Measurements from ENCODE around the gene DDI2.
"Not testable (repeated sequence)": the region's sequence is repeated elsewhere in the genome, so short reads cannot be mapped to it uniquely, and the experiment has no call there.

The DDI2 gene

DNA sequence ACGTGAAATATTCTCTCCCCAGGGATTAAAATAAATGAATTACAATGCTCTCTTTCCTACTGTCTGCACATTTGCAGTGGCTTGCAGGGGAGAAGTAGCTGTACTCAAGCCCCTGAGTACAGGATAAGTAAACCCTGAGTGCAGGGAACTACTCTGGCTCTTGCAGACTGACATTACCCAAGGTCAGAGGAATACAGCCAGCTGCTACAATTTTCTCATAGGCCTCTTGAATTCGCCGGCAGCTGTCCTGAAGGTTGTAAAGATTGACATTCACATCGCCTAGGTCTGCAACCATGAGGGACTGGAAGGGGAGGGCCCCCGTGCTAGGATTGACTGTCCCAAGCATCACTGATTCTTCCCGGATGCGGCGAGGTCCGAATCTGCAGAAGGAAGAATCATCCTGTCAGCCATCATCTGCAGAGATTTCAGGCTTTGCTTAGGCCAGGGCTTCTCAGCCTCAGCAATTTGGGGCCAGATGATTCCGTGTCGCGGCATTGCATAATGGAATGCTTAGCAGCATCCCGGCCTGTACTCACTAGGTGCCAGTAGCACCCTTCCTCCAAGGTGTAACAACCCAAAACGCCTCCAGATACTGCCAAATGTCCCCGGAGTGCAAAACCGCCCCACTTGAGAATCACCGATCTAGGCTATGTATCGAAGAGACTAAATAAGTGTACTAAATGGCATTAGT is 34.1 kb upstream of the DDI2 start:
- H3K9me3 ChIP-seq (ENCODE audit: control insufficient read depth in 1 of 2, low read length in 2 of 2): no peaks in the 10 kb centered on the region
- H3K4me1 ChIP-seq (ENCODE audit: control insufficient read depth in 1 of 2, insufficient read depth in 2 of 2, low read length in 2 of 2): peaks cover 0 to 16% of the 10 kb centered on the region in 2 donors
- no peaks in the 10 kb centered on the region for H3K36me3 ChIP-seq (ENCODE audit: control insufficient read depth in 1 of 2, insufficient read depth in 2 of 2, low read length in 2 of 2)
- H3K27ac ChIP-seq (ENCODE audit: low read length): no peak overlapping the region
- no peaks in the 10 kb centered on the region for H3K27me3 ChIP-seq (ENCODE audit: low read depth, low read length)
- H3K4me3 ChIP-seq (ENCODE audit: low read depth in 1 of 2, low read length in 2 of 2): no peak overlapping the region

DNA sequence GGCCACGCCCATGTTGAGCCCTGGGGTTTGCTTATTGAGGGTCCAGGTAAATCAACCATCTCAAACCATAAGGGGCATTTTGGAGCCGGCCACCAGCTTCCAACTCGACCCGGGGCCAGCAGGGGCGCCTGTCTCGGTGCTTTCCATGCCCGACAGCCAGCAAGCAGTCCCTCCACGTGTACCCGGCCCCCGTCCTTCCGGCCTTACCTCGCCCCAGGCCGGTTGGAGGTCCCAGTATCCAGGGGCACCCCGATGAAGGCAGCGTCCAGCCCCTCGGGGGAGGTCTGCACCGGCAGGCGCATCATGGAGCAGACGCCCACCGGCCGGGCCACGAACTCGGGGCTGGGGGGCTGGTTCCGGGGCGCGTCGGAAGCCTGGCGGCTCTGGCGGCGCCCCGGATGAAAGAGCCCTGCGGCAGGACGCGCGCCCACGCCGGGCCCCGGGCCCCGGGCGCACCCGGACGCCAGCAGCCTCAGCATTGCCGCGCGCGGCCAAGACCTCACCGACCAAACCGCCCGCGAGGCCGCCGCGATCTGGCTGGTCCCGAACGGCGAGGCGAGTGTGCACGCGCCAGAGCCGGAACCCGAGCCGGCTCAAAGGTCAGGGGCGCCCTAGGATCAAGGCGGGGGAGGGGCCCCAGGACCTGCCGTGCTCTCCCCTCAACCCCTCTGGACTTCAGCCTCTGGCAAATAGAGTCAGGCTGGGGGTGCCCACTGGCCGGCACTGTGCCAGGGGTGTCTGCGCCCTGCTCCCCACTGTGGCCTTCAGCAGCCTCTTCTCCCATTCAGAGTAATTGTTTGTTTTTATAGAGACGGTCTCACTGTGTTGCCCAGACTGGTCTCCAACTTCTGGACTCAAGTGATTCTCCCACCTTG is 32.5 kb upstream of the DDI2 start, which contains the start of gene AGMAT:
Gene AGMAT (minus strand): TSS at position 563 of the 875 bp plus-strand sequence. CDS start 84 bp downstream, at position 479.
- H3K36me3 ChIP-seq (ENCODE audit: control insufficient read depth in 1 of 2, insufficient read depth in 2 of 2, low read length in 2 of 2): no peaks in the 10 kb centered on the region
- peaks cover 0 to 11% of the 10 kb centered on the region in 2 donors for H3K4me1 ChIP-seq (ENCODE audit: control insufficient read depth in 1 of 2, insufficient read depth in 2 of 2, low read length in 2 of 2)
- H3K9me3 ChIP-seq (ENCODE audit: control insufficient read depth in 1 of 2, low read length in 2 of 2): no peaks in the 10 kb centered on the region
- peak within 1 kb of the TSS; percentile 11 to 60 for H3K4me3 ChIP-seq (ENCODE audit: low read depth in 1 of 2, low read length in 2 of 2)
- H3K27ac ChIP-seq (ENCODE audit: low read length): no peak within 1 kb of the TSS
- no peaks in the 10 kb centered on the region for H3K27me3 ChIP-seq (ENCODE audit: low read depth, low read length)

DNA sequence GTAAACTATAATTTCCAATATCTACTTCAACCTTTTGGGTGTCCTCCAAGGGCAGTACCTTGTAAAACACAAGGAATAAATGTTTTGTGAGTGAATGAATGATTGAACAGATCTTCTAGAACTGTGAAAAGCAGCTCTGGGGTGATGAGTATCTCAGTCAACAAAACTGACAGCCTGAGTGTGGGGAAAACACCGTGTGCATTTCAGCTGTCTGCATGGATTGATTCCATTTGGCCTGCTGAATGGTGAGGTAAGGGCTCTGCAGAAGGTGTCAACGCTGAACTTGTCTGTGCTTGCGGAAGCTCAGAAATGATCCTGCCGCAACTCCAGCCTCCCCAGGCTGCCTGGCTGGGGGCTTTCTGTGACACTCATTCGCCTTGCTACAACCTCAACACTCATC is 25.0 kb upstream of the DDI2 start:
- Histone ChIP-seq H3K27ac (ENCODE audit: low read length) (no peak overlapping the region), H3K4me3 (ENCODE audit: low read depth in 1 of 2, low read length in 2 of 2) (no peak overlapping the region)

DNA sequence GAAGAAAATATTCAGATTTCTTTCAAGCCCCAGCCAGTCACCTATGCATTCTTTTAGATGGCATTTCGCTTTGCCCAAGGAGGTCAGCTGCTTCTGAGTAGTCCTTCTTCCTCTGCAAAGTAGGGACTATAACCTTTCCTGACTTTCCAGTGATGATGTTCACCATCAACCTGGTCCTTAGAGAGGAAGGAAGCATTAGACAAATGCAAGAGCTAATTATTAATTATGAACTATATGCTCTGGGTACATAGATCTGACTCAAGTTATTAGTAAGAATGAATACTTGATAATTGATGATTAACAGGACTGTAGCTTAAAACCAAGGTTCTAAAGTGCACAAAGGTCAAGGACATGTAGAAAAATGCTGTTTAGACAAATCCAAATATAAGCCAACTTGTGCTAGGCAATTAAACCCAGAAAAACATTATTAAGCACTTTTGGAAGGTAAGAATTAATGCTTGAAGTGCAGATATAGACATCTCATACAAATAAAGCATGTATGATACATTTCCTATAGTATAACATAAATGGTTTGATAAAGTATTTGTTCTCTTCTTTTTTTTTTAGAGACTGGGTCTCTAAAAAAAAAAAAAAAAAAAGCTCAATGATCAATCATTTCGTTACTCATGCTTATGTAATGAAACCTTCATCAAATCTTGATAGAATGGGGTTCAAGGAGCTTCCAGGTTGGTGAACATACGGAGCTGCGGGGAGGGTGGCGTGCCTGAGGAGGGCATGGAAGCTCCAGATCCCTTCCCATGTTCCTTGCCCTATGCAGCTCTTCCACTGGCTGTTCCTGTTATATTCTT is 21.2 kb upstream of the DDI2 start:
- peaks cover 0 to 5% of the 10 kb centered on the region in 2 donors for H3K4me1 ChIP-seq (ENCODE audit: control insufficient read depth in 1 of 2, insufficient read depth in 2 of 2, low read length in 2 of 2)
- no peak overlapping the region for H3K27ac ChIP-seq (ENCODE audit: low read length)
- no peaks in the 10 kb centered on the region for H3K9me3 ChIP-seq (ENCODE audit: control insufficient read depth in 1 of 2, low read length in 2 of 2)
- H3K36me3 ChIP-seq (ENCODE audit: control insufficient read depth in 1 of 2, insufficient read depth in 2 of 2, low read length in 2 of 2): no peaks in the 10 kb centered on the region
- H3K4me3 ChIP-seq (ENCODE audit: low read depth in 1 of 2, low read length in 2 of 2): no peak overlapping the region
- no peaks in the 10 kb centered on the region for H3K27me3 ChIP-seq (ENCODE audit: low read depth, low read length)

More for the DNA sequence above, 25.0 kb upstream of the DDI2 start:
- no peaks in the 10 kb centered on the region for H3K36me3 ChIP-seq (ENCODE audit: control insufficient read depth in 1 of 2, insufficient read depth in 2 of 2, low read length in 2 of 2)
- no peaks in the 10 kb centered on the region for H3K27me3 ChIP-seq (ENCODE audit: low read depth, low read length)
- H3K4me1 ChIP-seq (ENCODE audit: control insufficient read depth in 1 of 2, insufficient read depth in 2 of 2, low read length in 2 of 2): peaks cover 0 to 5% of the 10 kb centered on the region in 2 donors
- no peaks in the 10 kb centered on the region for H3K9me3 ChIP-seq (ENCODE audit: control insufficient read depth in 1 of 2, low read length in 2 of 2)

DNA sequence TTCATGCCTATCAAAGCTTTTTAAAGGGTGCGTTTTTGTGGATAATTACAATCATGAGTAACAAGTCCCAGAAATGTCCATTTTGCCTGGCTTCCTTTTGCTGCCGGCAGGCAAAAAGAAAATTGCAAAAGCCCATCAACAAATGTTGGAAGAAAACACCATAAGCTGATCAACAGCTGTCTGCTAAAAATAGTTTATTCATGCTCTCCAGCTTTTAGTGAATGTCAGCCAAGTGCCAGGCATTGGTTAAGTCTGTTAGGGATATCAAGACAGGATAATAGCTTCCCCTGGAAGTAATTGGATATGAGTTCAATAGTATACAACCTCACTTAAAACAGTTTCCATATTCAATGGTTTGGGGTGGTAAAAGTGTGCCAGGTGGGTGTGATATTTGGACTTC is 18.8 kb upstream of the DDI2 start:
- H3K4me3 ChIP-seq (ENCODE audit: low read depth in 1 of 2, low read length in 2 of 2): no peak overlapping the region
- H3K36me3 ChIP-seq (ENCODE audit: control insufficient read depth in 1 of 2, insufficient read depth in 2 of 2, low read length in 2 of 2): no peaks in the 10 kb centered on the region
- H3K4me1 ChIP-seq (ENCODE audit: control insufficient read depth in 1 of 2, insufficient read depth in 2 of 2, low read length in 2 of 2): peaks cover 0 to 5% of the 10 kb centered on the region in 2 donors
- no peaks in the 10 kb centered on the region for H3K9me3 ChIP-seq (ENCODE audit: control insufficient read depth in 1 of 2, low read length in 2 of 2)
- no peak overlapping the region for H3K27ac ChIP-seq (ENCODE audit: low read length)
- H3K27me3 ChIP-seq (ENCODE audit: low read depth, low read length): no peaks in the 10 kb centered on the region

DNA sequence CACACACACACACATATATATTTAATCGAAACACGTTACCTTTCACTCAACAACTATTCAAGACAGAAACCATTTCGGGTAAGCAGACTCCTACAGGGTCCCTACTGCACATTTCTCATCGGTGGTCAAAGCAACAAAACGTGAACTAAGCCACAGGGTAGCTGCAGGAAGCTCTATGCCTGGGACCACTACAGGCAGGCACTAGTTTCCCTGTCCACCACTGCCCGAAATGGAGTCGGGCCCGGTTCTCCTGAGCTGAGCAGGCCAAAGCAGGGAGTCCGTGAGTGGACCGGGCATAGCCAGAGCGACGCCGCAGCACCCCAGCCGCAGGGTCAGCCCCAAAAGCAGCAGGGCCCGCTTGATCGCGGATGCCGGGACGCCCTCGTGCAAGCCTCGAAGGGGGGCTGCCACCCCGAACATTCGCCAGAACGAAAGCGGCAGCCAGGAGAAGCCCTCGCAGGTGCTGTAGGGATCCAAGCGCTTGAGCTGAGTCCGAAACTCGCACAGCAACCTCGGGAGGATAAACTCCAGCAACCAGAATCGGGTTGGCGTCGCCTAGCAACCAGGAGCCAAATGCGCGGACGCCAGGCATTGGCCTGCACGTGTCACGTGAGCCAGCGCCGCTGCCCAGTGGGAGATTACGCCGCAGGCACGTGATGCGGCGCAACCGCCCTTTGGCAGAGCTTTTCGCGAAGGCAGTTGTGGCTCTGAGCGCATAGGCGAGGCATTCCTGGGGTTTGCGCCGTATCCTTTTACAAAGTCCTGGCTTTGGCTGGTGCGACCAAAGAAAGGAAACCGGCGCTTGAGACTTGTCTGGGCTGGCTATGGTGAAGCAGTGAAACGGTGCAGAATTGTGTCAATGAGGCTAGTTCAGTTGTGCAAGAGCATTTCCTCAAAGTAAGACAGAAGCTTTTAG is 13.9 kb upstream of the DDI2 start:
- Histone ChIP-seq H3K4me1 (ENCODE audit: control insufficient read depth in 1 of 2, insufficient read depth in 2 of 2, low read length in 2 of 2) (no peaks in the 10 kb centered on the region), H3K27ac (ENCODE audit: low read length) (peak overlapping the region; percentile 77), H3K27me3 (ENCODE audit: low read depth, low read length) (no peaks in the 10 kb centered on the region), H3K36me3 (ENCODE audit: control insufficient read depth in 1 of 2, insufficient read depth in 2 of 2, low read length in 2 of 2) (no peaks in the 10 kb centered on the region), H3K9me3 (ENCODE audit: control insufficient read depth in 1 of 2, low read length in 2 of 2) (no peaks in the 10 kb centered on the region), H3K4me3 (ENCODE audit: low read depth in 1 of 2, low read length in 2 of 2) (peak overlapping the region; percentile 81 to 92)

DNA sequence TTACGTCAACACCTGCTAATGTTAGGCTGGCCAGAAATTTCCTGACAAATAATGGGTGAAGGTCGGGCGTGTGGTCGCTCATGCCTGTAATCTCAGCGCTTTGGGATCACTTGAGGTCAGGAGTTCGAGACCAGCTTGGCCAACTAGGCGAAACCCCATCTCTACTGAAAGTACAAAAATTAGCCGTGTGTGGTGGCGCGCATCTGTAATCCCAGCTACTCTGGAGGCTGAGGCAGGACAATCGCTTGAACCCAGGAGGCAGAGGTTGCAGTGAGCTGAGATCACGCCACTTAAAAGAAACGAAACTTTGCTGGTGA is 13.3 kb upstream of the DDI2 start:
- Histone ChIP-seq H3K27ac (ENCODE audit: low read length) (peak overlapping the region; percentile 73), H3K4me3 (ENCODE audit: low read depth in 1 of 2, low read length in 2 of 2) (peak overlapping the region; percentile 81 to 92)
- H3K4me1 ChIP-seq (ENCODE audit: control insufficient read depth in 1 of 2, insufficient read depth in 2 of 2, low read length in 2 of 2); H3K36me3 ChIP-seq (ENCODE audit: control insufficient read depth in 1 of 2, insufficient read depth in 2 of 2, low read length in 2 of 2); H3K9me3 ChIP-seq (ENCODE audit: control insufficient read depth in 1 of 2, low read length in 2 of 2); H3K27me3 ChIP-seq (ENCODE audit: low read depth, low read length): not testable (repeated sequence)

DNA sequence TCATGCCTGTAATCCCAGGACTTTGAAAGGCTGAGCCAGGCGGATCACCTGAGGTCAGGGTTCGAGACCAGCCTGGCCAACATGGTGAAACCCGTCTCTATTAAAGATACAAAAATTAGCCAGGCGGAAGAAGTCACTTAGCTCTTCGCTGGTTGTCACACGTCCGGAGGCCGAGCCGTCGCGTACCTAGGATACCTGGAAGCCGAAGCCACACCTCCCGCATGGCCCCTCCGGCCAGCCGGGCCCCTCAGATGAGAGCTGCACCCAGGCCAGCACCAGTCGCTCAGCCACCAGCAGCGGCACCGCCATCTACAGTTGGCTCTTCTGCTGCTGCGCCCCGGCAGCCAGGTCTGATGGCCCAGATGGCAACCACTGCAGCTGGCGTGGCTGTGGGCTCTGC is 12.9 kb upstream of the DDI2 start:
- not testable (repeated sequence) for H3K27me3 ChIP-seq (ENCODE audit: low read depth, low read length); H3K4me1 ChIP-seq (ENCODE audit: control insufficient read depth in 1 of 2, insufficient read depth in 2 of 2, low read length in 2 of 2); H3K27ac ChIP-seq (ENCODE audit: low read length); H3K36me3 ChIP-seq (ENCODE audit: control insufficient read depth in 1 of 2, insufficient read depth in 2 of 2, low read length in 2 of 2); H3K9me3 ChIP-seq (ENCODE audit: control insufficient read depth in 1 of 2, low read length in 2 of 2); H3K4me3 ChIP-seq (ENCODE audit: low read depth in 1 of 2, low read length in 2 of 2)

DNA sequence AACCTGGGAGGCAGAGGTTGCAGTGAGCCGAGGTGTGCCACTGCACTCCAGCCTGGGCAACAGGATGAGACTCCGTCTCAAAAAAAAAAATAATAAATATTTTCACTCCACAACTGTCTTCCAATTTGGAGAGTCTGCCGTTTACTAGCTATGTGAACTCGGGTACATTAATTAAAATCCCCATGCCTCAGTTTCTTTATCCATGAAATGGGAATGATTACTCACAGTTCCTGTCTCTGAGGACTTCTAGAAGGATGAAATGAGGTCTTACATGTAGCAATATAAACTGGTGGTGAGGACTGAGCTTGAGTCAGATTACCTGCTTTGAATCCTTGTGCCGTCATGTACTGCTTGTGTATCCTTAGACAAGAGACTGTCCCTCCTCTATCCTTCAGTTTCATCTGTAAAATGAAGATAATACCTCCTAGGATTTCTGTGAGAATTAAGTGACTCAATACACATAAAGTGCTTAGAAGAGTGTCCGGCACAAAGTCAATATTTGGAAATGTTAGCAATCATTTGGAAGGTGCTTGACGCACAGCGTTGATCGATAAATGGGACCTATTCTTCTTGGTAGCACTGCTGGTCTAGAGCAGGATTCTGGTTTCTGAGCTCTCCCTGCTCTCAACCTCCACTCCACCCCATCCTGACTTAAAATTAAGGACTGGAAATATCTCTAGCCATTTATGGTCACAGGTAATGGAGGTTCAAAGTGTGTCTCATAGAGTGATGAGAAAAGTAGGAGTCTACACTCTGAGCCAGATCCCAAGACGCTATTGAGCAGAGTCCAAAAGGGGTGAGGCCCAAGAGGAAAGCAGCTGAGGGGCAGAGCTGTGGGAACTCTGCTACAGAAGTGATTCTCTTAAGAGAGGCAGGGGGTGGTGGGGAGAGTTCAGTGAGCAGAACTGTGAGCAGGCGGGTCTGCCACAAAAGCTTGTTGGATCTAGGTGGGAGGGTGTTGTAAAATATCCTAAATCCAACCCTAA is 11.6 kb upstream of the DDI2 start:
- Histone ChIP-seq H3K36me3 (ENCODE audit: control insufficient read depth in 1 of 2, insufficient read depth in 2 of 2, low read length in 2 of 2) (no peaks in the 10 kb centered on the region), H3K4me3 (ENCODE audit: low read depth in 1 of 2, low read length in 2 of 2) (no peak overlapping the region), H3K27me3 (ENCODE audit: low read depth, low read length) (no peaks in the 10 kb centered on the region), H3K27ac (ENCODE audit: low read length) (no peak overlapping the region), H3K9me3 (ENCODE audit: control insufficient read depth in 1 of 2, low read length in 2 of 2) (no peaks in the 10 kb centered on the region), H3K4me1 (ENCODE audit: control insufficient read depth in 1 of 2, insufficient read depth in 2 of 2, low read length in 2 of 2) (no peaks in the 10 kb centered on the region)

DNA sequence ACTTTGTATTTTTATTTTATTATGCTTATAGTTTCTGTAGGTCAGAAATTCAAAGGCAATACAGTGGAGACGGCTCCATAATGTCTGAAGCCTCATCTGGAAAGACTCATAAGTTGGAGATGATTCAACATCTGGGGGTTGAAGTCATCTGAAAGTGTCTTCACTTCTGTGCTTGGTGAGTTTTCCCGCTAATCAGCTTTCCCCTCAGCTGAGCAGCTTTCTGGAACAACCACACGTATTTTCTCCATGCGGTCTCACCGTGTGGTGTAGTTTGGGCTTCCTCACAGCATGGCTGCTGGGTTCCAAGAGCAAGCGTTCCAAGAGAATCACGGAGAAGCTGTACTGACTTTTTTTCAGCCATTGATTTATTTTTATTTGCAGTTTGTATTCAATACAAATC is 7.6 kb upstream of the DDI2 start:
- H3K9me3 ChIP-seq (ENCODE audit: control insufficient read depth in 1 of 2, low read length in 2 of 2): no peaks in the 10 kb centered on the region
- H3K4me1 ChIP-seq (ENCODE audit: control insufficient read depth in 1 of 2, insufficient read depth in 2 of 2, low read length in 2 of 2): no peaks in the 10 kb centered on the region
- no peak overlapping the region for H3K4me3 ChIP-seq (ENCODE audit: low read depth in 1 of 2, low read length in 2 of 2)
- no peaks in the 10 kb centered on the region for H3K36me3 ChIP-seq (ENCODE audit: control insufficient read depth in 1 of 2, insufficient read depth in 2 of 2, low read length in 2 of 2)
- no peaks in the 10 kb centered on the region for H3K27me3 ChIP-seq (ENCODE audit: low read depth, low read length)
- H3K27ac ChIP-seq (ENCODE audit: low read length): no peak overlapping the region
